K562 (cell line): ENCODE results near the gene ZNF148. TPM values are rescaled to one million over a fixed set of nuclear protein-coding genes. Genes with fewer than 3 reads are reported as not detected.

Experiments
- ATAC-seq: fragments of 200-7000 bp; cut with Tn5 transposase; 3 replicates; pipeline ENCODE4 v1.9.1; 2020; ENCODE audit warnings: moderate library complexity
- BruUV-seq: library from RNA; stranded (reverse); fragments of 400-500 nt; replicated peaks from 2 replicates; lab custom pipeline; 2021; lab: Mats Ljungman, UMichigan
- CTCF ChIA-PET: fragments of 300-600 bp; formaldehyde crosslinking; extraction: SDS; loops from one replicate; lab custom pipeline; 2021; ENCODE audit warnings: low intra/inter-chr PET ratio; lab: Yijun Ruan, JAX
- POLR2A ChIA-PET: fragments of 300-600, 350-650 bp; sonication (Branson Sonifier 250); formaldehyde crosslinking; extraction: SDS; loops from one replicate; lab custom pipeline; 2021; ENCODE audit warnings: antibody characterized with exemption, inconsistent platforms; lab: Yijun Ruan, JAX
- DNase-seq, 4 experiments: peaks; one replicate each; pipeline versions ENCODE4 v3.0.0 to v3.0.0-alpha.2; 2011 to 2018; ENCODE audit warnings: low spot score in 3 of 4, mixed read lengths in 3 of 4; ENCODE audit errors: extremely low read depth in 1 of 4
- FAIRE-seq: peaks from 2 replicates; lab custom pipeline; 2011; peaks lifted over from hg19 to GRCh38; lab: Jason Lieb, UNC
- H2AFZ ChIP-seq: 2 replicates; pipeline ENCODE4 v1.6.0; 2011; ENCODE audit warnings: low read depth, low read length, control low read depth, inconsistent platforms
- H3K27ac ChIP-seq: fragments of 200-600 bp; 3 replicates; pipeline ENCODE4 v1.8.0; 2011; ENCODE audit warnings: low read depth, mild to moderate bottlenecking, control low read depth, inconsistent platforms, low read length, moderate library complexity, mixed read lengths; ENCODE audit errors: extremely low read depth
- H3K27me3 ChIP-seq, 2 experiments: fragments of 300-600 bp in 1 of 2; 2 replicates in 1 of 2; 3 replicates in 1 of 2; pipeline versions ENCODE4 v1.6.0 to v1.8.0; 2011; ENCODE audit warnings: inconsistent platforms in 2 of 2, low read length in 2 of 2, mild to moderate bottlenecking in 1 of 2, mixed read lengths in 1 of 2, moderate library complexity in 1 of 2; ENCODE audit not compliant: control insufficient read depth in 2 of 2, insufficient read depth in 2 of 2
- H3K36me3 ChIP-seq: fragments of 300-600 bp; 3 replicates; pipeline ENCODE4 v1.8.0; 2011; ENCODE audit warnings: mild to moderate bottlenecking, low read length, inconsistent platforms; ENCODE audit not compliant: control insufficient read depth, insufficient read depth
- H3K4me1 ChIP-seq, 2 experiments: fragments of 200-600 bp in 1 of 2; replicated peaks in 1 of 2; 2 replicates in 1 of 2; 3 replicates in 1 of 2; pipeline versions ENCODE4 v1.5.1 to v1.8.0; 2011; ENCODE audit warnings: inconsistent platforms in 2 of 2, low read length in 2 of 2, mild to moderate bottlenecking in 1 of 2, mixed read lengths in 1 of 2, moderate library complexity in 1 of 2; ENCODE audit not compliant: control insufficient read depth in 2 of 2, insufficient read depth in 2 of 2
- H3K4me2 ChIP-seq: 2 replicates; pipeline ENCODE4 v1.6.1; 2011; ENCODE audit warnings: low read length, control low read depth, inconsistent platforms, mixed read lengths; ENCODE audit not compliant: insufficient read depth
- H3K4me3 ChIP-seq: fragments of 200-600 bp; sonication (generic), shearing (Covaris generic); 2 replicates; pipeline ENCODE4 v1.5.1; 2016; ENCODE audit warnings: control low read depth, inconsistent platforms
- H3K79me2 ChIP-seq: fragments of 200-600 bp; 3 replicates; pipeline ENCODE4 v1.8.0; 2011; ENCODE audit warnings: low read length, inconsistent platforms; ENCODE audit not compliant: control insufficient read depth, insufficient read depth
- H3K9ac ChIP-seq, 2 experiments: 2 replicates each; pipeline versions ENCODE4 v1.6.0 to v1.6.1; 2011; ENCODE audit warnings: low read depth in 2 of 2, low read length in 2 of 2, control low read depth in 1 of 2, inconsistent platforms in 1 of 2, mild to moderate bottlenecking in 1 of 2, mixed read lengths in 1 of 2; ENCODE audit not compliant: insufficient read depth in 1 of 2
- H3K9me1 ChIP-seq: one replicate; pipeline ENCODE4 v1.6.0; 2011; ENCODE audit warnings: inconsistent platforms, mild to moderate bottlenecking, low read length, moderate library complexity; ENCODE audit not compliant: control insufficient read depth, insufficient read depth
- H3K9me3 ChIP-seq: replicated peaks from 2 replicates; pipeline ENCODE4 v1.5.1; 2011; ENCODE audit warnings: low read depth, low read length, inconsistent platforms; ENCODE audit not compliant: control insufficient read depth, insufficient read depth
- H4K20me1 ChIP-seq: replicated peaks from 2 replicates; pipeline ENCODE4 v1.6.1; 2011; ENCODE audit warnings: low read length, inconsistent platforms, mixed read lengths; ENCODE audit not compliant: control insufficient read depth, insufficient read depth
- CBX3 ChIP-seq, 2 experiments: IDR thresholded peaks; 1 replicate in 1 of 2; 2 replicates in 1 of 2; pipeline ENCODE4 v1.6.1; 2012; ENCODE audit warnings: inconsistent platforms in 2 of 2, low read length in 2 of 2, borderline replicate concordance in 1 of 2, control low read depth in 1 of 2
- ETV6 ChIP-seq, 3 experiments: fragments of 150-350 bp in 1 of 3; sonication (generic) in 1 of 3; formaldehyde crosslinking in 1 of 3; IDR thresholded peaks; 2 replicates each; pipeline versions ENCODE4 v1.6.1 to v1.8.0; 2014 to 2022; ENCODE audit warnings: borderline replicate concordance in 2 of 3, low read depth in 2 of 3, antibody characterized with exemption in 1 of 3, low read length in 1 of 3, mild to moderate bottlenecking in 1 of 3, missing genetic modification reagents in 1 of 3
- PHB ChIP-seq: fragments of 250-450 bp; sonication (Bioruptor Pico); IDR thresholded peaks from 2 replicates; pipeline ENCODE4 v1.5.0; 2021
- PHF21A ChIP-seq: fragments of 450-650 bp; IDR thresholded peaks from 2 replicates; pipeline ENCODE4 v1.6.1; 2017; ENCODE audit warnings: low read depth, borderline replicate concordance
- SIN3B ChIP-seq: fragments of 450-650 bp; IDR thresholded peaks from 2 replicates; pipeline ENCODE4 v1.6.1; 2017; ENCODE audit warnings: low read depth, mild to moderate bottlenecking, moderate library complexity
- TRIM28 ChIP-seq: fragments of 450-650 bp; IDR thresholded peaks from 2 replicates; pipeline ENCODE4 v1.6.1; 2017
- ZNF445 ChIP-seq: fragments of 250-450 bp; sonication (Bioruptor Pico); IDR thresholded peaks from 2 replicates; pipeline ENCODE4 v1.4.0; 2020; ENCODE audit warnings: low read depth, mild to moderate bottlenecking, moderate library complexity
- in situ Hi-C: fragments of 300-500 bp; cut with MboI; formaldehyde crosslinking; loops from 4 replicates; pipeline ENCODE4 v1.15.0; 2018; ENCODE audit warnings: inconsistent platforms, mixed read lengths
- intact Hi-C: fragments of 100-400 bp; cut with micrococcal nuclease; formaldehyde crosslinking; loops from 2 replicates; pipeline ENCODE4 v1.14.2; 2022
- polyA plus RNA-seq, 8 experiments: library from polyadenylated mRNA; depleted of rRNA in 4 of 8; stranded (reverse) in 5 of 8; unstranded in 3 of 8; fragments of >200 nt; fragmentation: Nextera tagmentation in 2 of 8; fragmentation: Illumina TruSeq in 1 of 8; extraction: Ambion mirVana in 2 of 8; extraction: Trizol in 1 of 8; gene quantifications; 2 replicates each; pipeline versions ENCODE4 v1.2.1 to v1.2.3, GENCODE V29; 2011 to 2014; ENCODE audit warnings: inconsistent platforms in 1 of 8, missing spikeins in 1 of 8
- total RNA-seq, 7 experiments: library from RNA; depleted of rRNA in 6 of 7; stranded (reverse); fragments of >200 nt in 6 of 7; fragmentation: Illumina TruSeq in 2 of 7; extraction: Trizol in 2 of 7; gene quantifications; 2 replicates each; pipeline versions ENCODE4 v1.2.1 to v1.2.3, GENCODE V29; 2011 to 2021; ENCODE audit warnings: low replicate concordance in 1 of 7
- TF ChIP-seq, protein P1 (sequence below): fragments of 250-450 bp; sonication (Bioruptor Pico); IDR thresholded peaks from 2 replicates; pipeline ENCODE4 v1.4.0; 2020
- TF ChIP-seq, protein P2 (sequence below), 2 experiments: fragments of 450-650 bp; IDR thresholded peaks; 2 replicates each; pipeline ENCODE4 v1.6.1; 2018; ENCODE audit warnings: mild to moderate bottlenecking in 2 of 2, low read depth in 1 of 2; ENCODE audit not compliant: partially characterized antibody in 2 of 2
- TF ChIP-seq, protein P3 (sequence below): fragments of 250-450 bp; sonication (Bioruptor Pico); IDR thresholded peaks from 2 replicates; pipeline ENCODE4 v1.6.1; 2021; ENCODE audit warnings: mild to moderate bottlenecking
- TF ChIP-seq, protein P4 (sequence below): fragments of 450-650 bp; IDR thresholded peaks from one replicate; pipeline ENCODE4 v1.6.1; 2018; ENCODE audit warnings: mild to moderate bottlenecking, moderate library complexity; ENCODE audit not compliant: partially characterized antibody

Gene ZNF148
- total and polyA plus RNA-seq, 9 of the 15 experiments (the other 6 are each of a cell fraction or from before 2014, with no cell fraction given): 2.7 to 15.1 (median 8.3) TPM

DNA sequence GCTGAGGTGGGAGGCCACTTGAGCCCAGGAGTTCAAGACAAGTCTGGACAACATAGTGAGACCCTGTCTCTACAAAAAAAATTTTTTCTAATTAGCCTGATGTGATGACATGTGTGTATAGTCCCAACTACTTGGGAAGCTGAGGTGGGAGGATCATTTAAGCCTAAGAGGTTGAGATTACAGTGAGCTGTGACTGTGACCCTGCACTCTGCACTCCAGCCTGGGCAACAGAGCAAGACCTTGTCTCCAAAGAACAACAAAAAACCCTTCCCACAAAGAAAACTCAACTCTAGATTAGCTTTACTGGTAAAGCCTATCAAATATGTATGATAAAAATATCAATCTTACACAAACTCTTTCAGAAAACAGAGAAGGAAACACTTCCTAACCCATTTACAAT, 68.5 kb downstream of the ZNF148 start:
- ATAC-seq (no peak), FAIRE-seq (no peak), DNase-seq (no peak)
- in situ Hi-C loops (no loop called here), intact Hi-C loops (no loop called here)
- Histone ChIP-seq H3K9ac (no peak overlapping the region), H3K4me3 (no peak overlapping the region), H3K36me3 (peaks cover 8% of the 10 kb centered on the region; the same call in 2 of the 3 replicates), H3K4me1 (peaks cover 0 to 3% of the 10 kb centered on the region in 2 experiments; a peak in 1 of 5 replicates), H3K27ac (no peak overlapping the region), H3K9me3 (no peaks in the 10 kb centered on the region), H4K20me1 (no peaks in the 10 kb centered on the region), H2AFZ (no peak overlapping the region), H3K9me1 (no peaks in the 10 kb centered on the region), H3K79me2 (peaks cover 60% of the 10 kb centered on the region), H3K4me2 (no peak overlapping the region), H3K27me3 (no peaks in the 10 kb centered on the region)
- ChIA-PET POLR2A (no interaction called here), CTCF (no interaction called here)
- BruUV-seq: no TSS peak
- TF ChIP-seq, protein P1, sequence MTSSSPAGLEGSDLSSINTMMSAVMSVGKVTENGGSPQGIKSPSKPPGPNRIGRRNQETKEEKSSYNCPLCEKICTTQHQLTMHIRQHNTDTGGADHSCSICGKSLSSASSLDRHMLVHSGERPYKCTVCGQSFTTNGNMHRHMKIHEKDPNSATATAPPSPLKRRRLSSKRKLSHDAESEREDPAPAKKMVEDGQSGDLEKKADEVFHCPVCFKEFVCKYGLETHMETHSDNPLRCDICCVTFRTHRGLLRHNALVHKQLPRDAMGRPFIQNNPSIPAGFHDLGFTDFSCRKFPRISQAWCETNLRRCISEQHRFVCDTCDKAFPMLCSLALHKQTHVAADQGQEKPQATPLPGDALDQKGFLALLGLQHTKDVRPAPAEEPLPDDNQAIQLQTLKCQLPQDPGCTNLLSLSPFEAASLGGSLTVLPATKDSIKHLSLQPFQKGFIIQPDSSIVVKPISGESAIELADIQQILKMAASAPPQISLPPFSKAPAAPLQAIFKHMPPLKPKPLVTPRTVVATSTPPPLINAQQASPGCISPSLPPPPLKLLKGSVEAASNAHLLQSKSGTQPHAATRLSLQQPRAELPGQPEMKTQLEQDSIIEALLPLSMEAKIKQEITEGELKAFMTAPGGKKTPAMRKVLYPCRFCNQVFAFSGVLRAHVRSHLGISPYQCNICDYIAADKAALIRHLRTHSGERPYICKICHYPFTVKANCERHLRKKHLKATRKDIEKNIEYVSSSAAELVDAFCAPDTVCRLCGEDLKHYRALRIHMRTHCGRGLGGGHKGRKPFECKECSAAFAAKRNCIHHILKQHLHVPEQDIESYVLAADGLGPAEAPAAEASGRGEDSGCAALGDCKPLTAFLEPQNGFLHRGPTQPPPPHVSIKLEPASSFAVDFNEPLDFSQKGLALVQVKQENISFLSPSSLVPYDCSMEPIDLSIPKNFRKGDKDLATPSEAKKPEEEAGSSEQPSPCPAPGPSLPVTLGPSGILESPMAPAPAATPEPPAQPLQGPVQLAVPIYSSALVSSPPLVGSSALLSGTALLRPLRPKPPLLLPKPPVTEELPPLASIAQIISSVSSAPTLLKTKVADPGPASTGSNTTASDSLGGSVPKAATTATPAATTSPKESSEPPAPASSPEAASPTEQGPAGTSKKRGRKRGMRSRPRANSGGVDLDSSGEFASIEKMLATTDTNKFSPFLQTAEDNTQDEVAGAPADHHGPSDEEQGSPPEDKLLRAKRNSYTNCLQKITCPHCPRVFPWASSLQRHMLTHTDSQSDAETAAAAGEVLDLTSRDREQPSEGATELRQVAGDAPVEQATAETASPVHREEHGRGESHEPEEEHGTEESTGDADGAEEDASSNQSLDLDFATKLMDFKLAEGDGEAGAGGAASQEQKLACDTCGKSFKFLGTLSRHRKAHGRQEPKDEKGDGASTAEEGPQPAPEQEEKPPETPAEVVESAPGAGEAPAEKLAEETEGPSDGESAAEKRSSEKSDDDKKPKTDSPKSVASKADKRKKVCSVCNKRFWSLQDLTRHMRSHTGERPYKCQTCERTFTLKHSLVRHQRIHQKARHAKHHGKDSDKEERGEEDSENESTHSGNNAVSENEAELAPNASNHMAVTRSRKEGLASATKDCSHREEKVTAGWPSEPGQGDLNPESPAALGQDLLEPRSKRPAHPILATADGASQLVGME: no peak
- TF ChIP-seq ETV6 (IDR thresholded peaks at IDR 0.05; ENCODE audit: borderline replicate concordance in 1 of 2, low read depth in 2 of 2, low read length in 1 of 2) (no peak), ETV6 (CRISPR knock-in tag; IDR thresholded peaks at IDR 0.05; ENCODE audit: borderline replicate concordance) (no peak), PHB (CRISPR knock-in tag) (no peak), SIN3B (no peak), PHF21A (no peak), ZNF445 (CRISPR knock-in tag) (no peak), CBX3 (IDR thresholded peaks at IDR 0.05; ENCODE audit: borderline replicate concordance in 1 of 2, low read length in 2 of 2) (no peak), TRIM28 (no peak)
- TF ChIP-seq, protein P2, sequence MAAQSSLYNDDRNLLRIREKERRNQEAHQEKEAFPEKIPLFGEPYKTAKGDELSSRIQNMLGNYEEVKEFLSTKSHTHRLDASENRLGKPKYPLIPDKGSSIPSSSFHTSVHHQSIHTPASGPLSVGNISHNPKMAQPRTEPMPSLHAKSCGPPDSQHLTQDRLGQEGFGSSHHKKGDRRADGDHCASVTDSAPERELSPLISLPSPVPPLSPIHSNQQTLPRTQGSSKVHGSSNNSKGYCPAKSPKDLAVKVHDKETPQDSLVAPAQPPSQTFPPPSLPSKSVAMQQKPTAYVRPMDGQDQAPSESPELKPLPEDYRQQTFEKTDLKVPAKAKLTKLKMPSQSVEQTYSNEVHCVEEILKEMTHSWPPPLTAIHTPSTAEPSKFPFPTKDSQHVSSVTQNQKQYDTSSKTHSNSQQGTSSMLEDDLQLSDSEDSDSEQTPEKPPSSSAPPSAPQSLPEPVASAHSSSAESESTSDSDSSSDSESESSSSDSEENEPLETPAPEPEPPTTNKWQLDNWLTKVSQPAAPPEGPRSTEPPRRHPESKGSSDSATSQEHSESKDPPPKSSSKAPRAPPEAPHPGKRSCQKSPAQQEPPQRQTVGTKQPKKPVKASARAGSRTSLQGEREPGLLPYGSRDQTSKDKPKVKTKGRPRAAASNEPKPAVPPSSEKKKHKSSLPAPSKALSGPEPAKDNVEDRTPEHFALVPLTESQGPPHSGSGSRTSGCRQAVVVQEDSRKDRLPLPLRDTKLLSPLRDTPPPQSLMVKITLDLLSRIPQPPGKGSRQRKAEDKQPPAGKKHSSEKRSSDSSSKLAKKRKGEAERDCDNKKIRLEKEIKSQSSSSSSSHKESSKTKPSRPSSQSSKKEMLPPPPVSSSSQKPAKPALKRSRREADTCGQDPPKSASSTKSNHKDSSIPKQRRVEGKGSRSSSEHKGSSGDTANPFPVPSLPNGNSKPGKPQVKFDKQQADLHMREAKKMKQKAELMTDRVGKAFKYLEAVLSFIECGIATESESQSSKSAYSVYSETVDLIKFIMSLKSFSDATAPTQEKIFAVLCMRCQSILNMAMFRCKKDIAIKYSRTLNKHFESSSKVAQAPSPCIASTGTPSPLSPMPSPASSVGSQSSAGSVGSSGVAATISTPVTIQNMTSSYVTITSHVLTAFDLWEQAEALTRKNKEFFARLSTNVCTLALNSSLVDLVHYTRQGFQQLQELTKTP (IDR thresholded peaks at IDR 0.05; ENCODE audit: low read depth in 1 of 2, partially characterized antibody in 2 of 2): no peak
- TF ChIP-seq, protein P3, sequence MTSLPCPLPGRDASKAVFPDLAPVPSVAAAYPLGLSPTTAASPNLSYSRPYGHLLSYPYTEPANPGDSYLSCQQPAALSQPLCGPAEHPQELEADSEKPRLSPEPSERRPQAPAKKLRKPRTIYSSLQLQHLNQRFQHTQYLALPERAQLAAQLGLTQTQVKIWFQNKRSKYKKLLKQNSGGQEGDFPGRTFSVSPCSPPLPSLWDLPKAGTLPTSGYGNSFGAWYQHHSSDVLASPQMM (CRISPR knock-in tag): no peak
- TF ChIP-seq, protein P4, sequence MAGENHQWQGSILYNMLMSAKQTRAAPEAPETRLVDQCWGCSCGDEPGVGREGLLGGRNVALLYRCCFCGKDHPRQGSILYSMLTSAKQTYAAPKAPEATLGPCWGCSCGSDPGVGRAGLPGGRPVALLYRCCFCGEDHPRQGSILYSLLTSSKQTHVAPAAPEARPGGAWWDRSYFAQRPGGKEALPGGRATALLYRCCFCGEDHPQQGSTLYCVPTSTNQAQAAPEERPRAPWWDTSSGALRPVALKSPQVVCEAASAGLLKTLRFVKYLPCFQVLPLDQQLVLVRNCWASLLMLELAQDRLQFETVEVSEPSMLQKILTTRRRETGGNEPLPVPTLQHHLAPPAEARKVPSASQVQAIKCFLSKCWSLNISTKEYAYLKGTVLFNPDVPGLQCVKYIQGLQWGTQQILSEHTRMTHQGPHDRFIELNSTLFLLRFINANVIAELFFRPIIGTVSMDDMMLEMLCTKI: no peak
